ENCODE results near the gene ABAT. TPM values are rescaled to one million over a fixed set of nuclear protein-coding genes. Genes with fewer than 3 reads are reported as not detected.

Gene ABAT
- polyA plus RNA-seq, 2 of the 4 experiments (the other 2 are of a cell fraction), result 0.68 to 1.2 TPM

- POLR2A ChIA-PET, result no interaction called here
- FAIRE-seq (no peak), DNase-seq (ENCODE audit: low read depth in 1 of 2, low spot score in 1 of 2) (no peak), ATAC-seq (no peak)
- Histone ChIP-seq H3K4me2 (no peak overlapping the region), H3K4me1 (no peaks in the 10 kb centered on the region), H3K4me3 (no peak overlapping the region), H3K9me3 (no peaks in the 10 kb centered on the region), H3K27ac (no peak overlapping the region)
- CTCF ChIA-PET, result no interaction called here
- TF ChIP-seq RCOR1 (IDR thresholded peaks at IDR 0.05; ENCODE audit: low read depth, low read length), result no peak
- no peak for TF ChIP-seq MAZ (IDR thresholded peaks at IDR 0.05; ENCODE audit: borderline replicate concordance, low read depth, low read length)
- TF ChIP-seq HOXB5 (CRISPR knock-in tag; IDR thresholded peaks at IDR 0.05), result no peak
- no peak for TF ChIP-seq NPAS2 (CRISPR knock-in tag; IDR thresholded peaks at IDR 0.05; ENCODE audit: borderline replicate concordance)
- TF ChIP-seq POLR2AphosphoS2 (conservative IDR thresholded peaks at IDR 0.05; ENCODE audit: low read length), result no peak
- no peak for TF ChIP-seq HES2 (IDR thresholded peaks at IDR 0.05)
- no peak for TF ChIP-seq RAD21 (conservative IDR thresholded peaks at IDR 0.05 in 1 of 2, IDR thresholded peaks at IDR 0.05 in 1 of 2)
- no peak for TF ChIP-seq FOXS1 (CRISPR knock-in tag; IDR thresholded peaks at IDR 0.05)
- no peak for TF ChIP-seq MYC (IDR thresholded peaks at IDR 0.05; ENCODE audit: borderline replicate concordance, low read length)
- TF ChIP-seq HEYL (CRISPR knock-in tag; IDR thresholded peaks at IDR 0.05), result no peak
- TF ChIP-seq NR3C1 (IDR thresholded peaks at IDR 0.05), result no peak
- no peak for TF ChIP-seq REST (IDR thresholded peaks at IDR 0.05)
- TF ChIP-seq EP300 (IDR thresholded peaks at IDR 0.05), result no peak
- 80% methylated on average over 12 of the region's 12 CpGs for WGBS (ENCODE audit: missing lambda C conversion rate)
Observed at GRCh38 chr16:8768283-8768682, 93.9 kb downstream of the ABAT start.

GRCh38 chr16:8768692-8769091 is 94.3 kb downstream of the ABAT start:
- TF ChIP-seq HDAC2 (IDR thresholded peaks at IDR 0.05) (no peak), JUN (IDR thresholded peaks at IDR 0.05) (no peak), HES2 (IDR thresholded peaks at IDR 0.05) (no peak), EHF (CRISPR knock-in tag; IDR thresholded peaks at IDR 0.05) (no peak), BCL3 (IDR thresholded peaks at IDR 0.05) (no peak), ZFP36 (IDR thresholded peaks at IDR 0.05; ENCODE audit: borderline replicate concordance, partially characterized antibody) (no peak), CBX8 (IDR thresholded peaks at IDR 0.05) (no peak), HOXA7 (CRISPR knock-in tag; IDR thresholded peaks at IDR 0.05) (no peak), E2F6 (IDR thresholded peaks at IDR 0.05; ENCODE audit: borderline replicate concordance, low read depth) (no peak)
- DNase-seq (ENCODE audit: low read depth in 1 of 2, low spot score in 1 of 2), result no peak
- H3K4me3 ChIP-seq, result no peak overlapping the region
- no peak overlapping the region for H3K4me2 ChIP-seq
- ChIA-PET POLR2A (no interaction called here), CTCF (no interaction called here)
- FAIRE-seq, result no peak
- 85% methylated on average over 12 of the region's 12 CpGs for WGBS (ENCODE audit: missing lambda C conversion rate)
- 0 out of 6 replicates have a peak, but pooled peaks of 1 of the 2 experiments have one; percentile 34 for ATAC-seq
- no peaks in the 10 kb centered on the region for H3K9me3 ChIP-seq
- no peak overlapping the region for H3K27ac ChIP-seq
- H3K4me1 ChIP-seq, result no peaks in the 10 kb centered on the region
